ENCODE data around the gene ANKRD1. TPM values are rescaled to one million over a fixed set of nuclear protein-coding genes. Genes with fewer than 3 reads are reported as not detected.
"Not testable (repeated sequence)": the region's sequence is repeated elsewhere in the genome, so short reads cannot be mapped to it uniquely, and the experiment has no call there.

The ANKRD1 gene
- total RNA-seq, 4 donors from 2014 or later, result not detected

DNA sequence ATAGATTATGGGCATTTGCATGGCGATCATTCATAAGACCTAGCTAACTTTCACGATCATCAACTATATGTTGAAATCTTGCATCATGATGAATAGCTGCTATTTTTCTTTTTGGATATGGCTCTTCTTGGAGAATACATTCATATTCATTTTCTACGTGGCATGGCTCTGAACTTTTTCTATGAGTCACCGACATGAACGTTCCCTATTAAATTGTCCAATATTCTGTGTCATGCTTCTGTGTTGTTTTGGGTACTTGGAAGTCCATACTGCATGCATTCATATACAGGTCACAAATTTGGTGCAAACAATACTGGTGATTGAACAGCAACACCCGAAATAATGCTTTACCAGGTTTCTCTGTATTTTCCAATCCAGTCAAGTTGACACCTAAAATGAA, 37.9 kb upstream of the ANKRD1 start:
- no peak for DNase-seq
- Histone ChIP-seq H3K4me1 (no peaks in the 10 kb centered on the region), H3K36me3 (no peaks in the 10 kb centered on the region), H3K27me3 (no peaks in the 10 kb centered on the region), H3K4me3 (no peak overlapping the region), H3K27ac (no peak overlapping the region), H3K9me3 (no peaks in the 10 kb centered on the region)
- TF ChIP-seq POLR2A (IDR thresholded peaks at IDR 0.05), result no peak
- TF ChIP-seq, protein P1, sequence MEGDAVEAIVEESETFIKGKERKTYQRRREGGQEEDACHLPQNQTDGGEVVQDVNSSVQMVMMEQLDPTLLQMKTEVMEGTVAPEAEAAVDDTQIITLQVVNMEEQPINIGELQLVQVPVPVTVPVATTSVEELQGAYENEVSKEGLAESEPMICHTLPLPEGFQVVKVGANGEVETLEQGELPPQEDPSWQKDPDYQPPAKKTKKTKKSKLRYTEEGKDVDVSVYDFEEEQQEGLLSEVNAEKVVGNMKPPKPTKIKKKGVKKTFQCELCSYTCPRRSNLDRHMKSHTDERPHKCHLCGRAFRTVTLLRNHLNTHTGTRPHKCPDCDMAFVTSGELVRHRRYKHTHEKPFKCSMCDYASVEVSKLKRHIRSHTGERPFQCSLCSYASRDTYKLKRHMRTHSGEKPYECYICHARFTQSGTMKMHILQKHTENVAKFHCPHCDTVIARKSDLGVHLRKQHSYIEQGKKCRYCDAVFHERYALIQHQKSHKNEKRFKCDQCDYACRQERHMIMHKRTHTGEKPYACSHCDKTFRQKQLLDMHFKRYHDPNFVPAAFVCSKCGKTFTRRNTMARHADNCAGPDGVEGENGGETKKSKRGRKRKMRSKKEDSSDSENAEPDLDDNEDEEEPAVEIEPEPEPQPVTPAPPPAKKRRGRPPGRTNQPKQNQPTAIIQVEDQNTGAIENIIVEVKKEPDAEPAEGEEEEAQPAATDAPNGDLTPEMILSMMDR (IDR thresholded peaks at IDR 0.05), result no peak

DNA sequence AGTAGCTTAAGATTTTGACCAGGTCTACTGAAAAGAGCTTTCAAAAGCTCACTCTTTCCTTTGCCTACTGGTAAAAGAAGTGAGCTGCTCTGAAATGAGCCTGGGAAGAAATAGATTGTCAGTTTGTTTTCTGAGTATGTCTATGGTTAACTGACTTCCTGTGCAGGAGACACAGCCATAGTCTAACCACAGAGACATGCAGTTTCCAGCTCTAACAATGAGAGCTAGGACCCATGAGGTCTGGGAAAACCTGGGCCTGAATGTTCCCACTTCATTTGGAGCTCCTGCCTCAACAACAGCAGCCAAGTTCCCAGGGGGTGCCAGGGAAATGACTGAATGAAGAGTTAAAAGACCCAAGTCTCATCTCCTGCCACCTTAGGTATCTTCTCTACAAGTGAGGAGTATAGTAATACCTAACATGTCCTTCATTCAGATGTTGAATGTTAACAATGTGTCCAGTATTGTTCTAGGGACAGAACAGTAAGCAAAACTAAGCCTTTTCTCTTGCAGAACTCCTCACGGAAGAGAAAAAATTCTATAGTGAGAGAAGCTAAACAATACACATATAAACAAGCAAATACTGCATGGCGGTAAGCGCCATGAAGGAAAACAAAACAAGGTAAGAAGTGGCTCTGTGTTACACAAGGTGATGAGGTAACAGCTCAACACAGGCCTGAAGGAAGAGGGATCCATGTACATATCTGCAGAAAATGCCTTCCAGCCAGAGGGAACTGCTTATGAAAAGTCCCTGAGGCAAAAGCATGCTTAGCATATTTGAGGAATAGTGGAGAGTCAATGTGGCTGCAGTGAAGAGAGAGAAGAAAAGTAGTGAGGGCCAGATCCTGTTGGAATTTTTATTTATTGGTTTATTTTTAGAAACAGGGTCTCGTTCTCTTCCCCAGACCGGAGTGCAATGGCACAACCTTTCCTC, 26.4 kb upstream of the ANKRD1 start:
- Histone ChIP-seq H3K4me1 (no peaks in the 10 kb centered on the region), H3K27ac (no peak overlapping the region), H3K36me3 (no peaks in the 10 kb centered on the region), H3K9me3 (no peaks in the 10 kb centered on the region), H3K4me3 (no peak overlapping the region), H3K27me3 (no peaks in the 10 kb centered on the region)
- TF ChIP-seq, protein P1 (IDR thresholded peaks at IDR 0.05), result no peak
- no peak for TF ChIP-seq POLR2A (IDR thresholded peaks at IDR 0.05)
- no peak for DNase-seq

DNA sequence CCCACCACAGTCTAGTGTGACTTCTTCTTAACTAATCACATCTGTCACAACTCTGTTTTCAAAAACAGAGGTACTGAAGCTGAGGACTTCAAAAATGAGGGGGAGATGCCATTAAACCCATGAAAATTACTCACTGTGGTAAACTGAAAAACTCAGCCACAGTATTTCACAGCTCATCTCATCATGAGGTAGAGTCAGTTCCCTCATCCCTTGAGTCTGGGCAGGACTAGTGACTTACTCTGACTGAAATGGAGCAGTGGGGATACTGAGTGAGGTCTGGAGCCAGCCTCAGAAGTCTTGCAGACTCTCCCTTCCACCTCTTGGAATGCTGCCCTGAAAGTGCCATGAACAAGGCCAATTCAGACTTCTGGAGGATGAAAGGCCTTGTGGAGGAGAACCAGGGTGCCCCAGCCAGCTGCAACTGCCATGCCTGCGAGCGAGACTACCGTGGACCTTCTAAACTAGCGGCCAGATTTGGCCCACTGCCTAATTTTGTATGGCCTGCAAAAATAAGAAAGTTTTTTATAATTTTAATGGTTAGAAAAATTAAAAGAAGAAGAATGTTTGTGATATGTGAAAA, 24.7 kb upstream of the ANKRD1 start:
- Histone ChIP-seq H3K27ac (no peak overlapping the region), H3K4me1 (no peaks in the 10 kb centered on the region), H3K36me3 (no peaks in the 10 kb centered on the region), H3K4me3 (no peak overlapping the region), H3K27me3 (no peaks in the 10 kb centered on the region), H3K9me3 (no peaks in the 10 kb centered on the region)
- no peak for DNase-seq
- TF ChIP-seq, protein P1 (IDR thresholded peaks at IDR 0.05), result no peak
- no peak for TF ChIP-seq POLR2A (IDR thresholded peaks at IDR 0.05)

DNA sequence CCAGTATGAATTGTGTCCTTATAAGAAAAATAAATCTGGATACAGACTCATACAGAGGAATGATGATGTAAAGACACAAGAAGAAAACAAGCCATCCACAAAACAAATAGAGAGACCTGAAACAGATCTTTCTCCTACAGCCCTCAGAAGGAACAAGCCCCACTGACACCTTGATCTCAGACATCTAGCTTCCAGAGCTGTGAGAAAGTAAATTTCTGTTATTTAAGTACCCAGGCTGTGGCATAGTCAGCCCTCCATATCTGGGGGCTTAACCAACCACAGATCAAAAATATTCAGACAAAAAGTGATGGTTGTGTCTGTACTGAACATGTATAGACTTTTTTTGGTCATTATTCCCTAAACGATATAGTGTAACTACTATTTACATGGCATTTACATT, 23.9 kb upstream of the ANKRD1 start:
- no peak for DNase-seq
- no peak for TF ChIP-seq POLR2A (IDR thresholded peaks at IDR 0.05)
- TF ChIP-seq, protein P1 (IDR thresholded peaks at IDR 0.05), result no peak

DNA sequence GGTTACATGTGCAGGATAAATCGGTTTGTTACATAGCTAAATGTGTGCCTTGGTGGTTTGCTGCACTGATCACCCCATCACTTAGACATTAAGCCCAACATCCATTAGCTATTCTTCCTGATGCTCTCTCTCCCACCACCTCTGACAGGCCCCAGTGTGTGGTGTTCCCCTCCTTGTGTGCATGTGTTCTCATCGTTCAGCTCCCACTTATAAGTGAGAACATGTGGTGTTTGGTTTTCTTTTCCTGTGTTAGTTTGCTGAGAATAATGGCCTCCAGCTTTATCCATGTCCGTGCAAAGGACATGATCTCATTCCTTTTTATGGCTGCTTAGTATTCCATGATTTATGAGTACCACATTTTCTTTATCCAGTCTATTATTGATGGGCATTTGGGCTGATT, 22.1 kb upstream of the ANKRD1 start:
- H3K27me3 ChIP-seq, H3K27ac ChIP-seq, H3K4me1 ChIP-seq, H3K36me3 ChIP-seq, H3K9me3 ChIP-seq, DNase-seq, H3K4me3 ChIP-seq: not testable (repeated sequence)

More for the DNA sequence above, 23.9 kb upstream of the ANKRD1 start:
- Histone ChIP-seq H3K4me3 (no peak overlapping the region), H3K9me3 (no peaks in the 10 kb centered on the region), H3K4me1 (no peaks in the 10 kb centered on the region), H3K36me3 (no peaks in the 10 kb centered on the region), H3K27ac (no peak overlapping the region), H3K27me3 (no peaks in the 10 kb centered on the region)

DNA sequence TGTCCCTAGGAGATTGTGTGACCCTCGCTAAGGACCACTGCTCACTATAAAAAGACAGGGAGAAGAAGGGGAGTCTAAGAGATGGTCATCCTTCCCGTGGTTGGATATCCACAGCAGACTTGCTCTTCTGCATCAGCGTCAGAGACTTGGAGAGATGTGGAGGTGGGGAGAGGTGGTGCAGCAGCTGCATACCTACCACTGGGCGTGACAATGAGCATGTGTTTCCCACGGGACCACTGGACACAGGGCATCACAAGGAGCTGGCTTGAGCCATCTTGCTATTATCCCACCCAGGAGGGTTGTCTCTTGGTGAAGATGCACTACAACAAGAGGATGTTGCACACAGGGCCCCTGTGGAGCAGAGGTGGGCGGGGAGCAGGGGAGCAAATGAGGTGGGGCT, 18.8 kb upstream of the ANKRD1 start:
- Histone ChIP-seq H3K9me3 (no peaks in the 10 kb centered on the region), H3K4me3 (no peak overlapping the region), H3K27ac (no peak overlapping the region), H3K4me1 (no peaks in the 10 kb centered on the region), H3K27me3 (no peaks in the 10 kb centered on the region), H3K36me3 (no peaks in the 10 kb centered on the region)
- no peak for DNase-seq
- TF ChIP-seq, protein P1 (IDR thresholded peaks at IDR 0.05), result no peak
- no peak for TF ChIP-seq POLR2A (IDR thresholded peaks at IDR 0.05)

Data from Peyer's patch (tissue), 4 donors.